K562 (cell line): ENCODE data around the gene HPS5.

Experiments
- CTCF ChIP-seq, 3 experiments: IDR thresholded peaks in 2 of 3; conservative IDR thresholded peaks in 1 of 3; 2 replicates each; pipeline ENCODE4 v1.5.1; 2011 to 2012; ENCODE audit warnings: low read length in 3 of 3, mild to moderate bottlenecking in 3 of 3, control low read depth in 2 of 3, improper control_type of control experiment in 1 of 3, inconsistent platforms in 1 of 3, low read depth in 1 of 3, mixed read lengths in 1 of 3, moderate library complexity in 1 of 3; ENCODE audit not compliant: insufficient read depth in 2 of 3
- EP300 ChIP-seq: IDR thresholded peaks from 2 replicates; pipeline ENCODE4 v1.6.1; 2012; ENCODE audit warnings: low read length, improper control_type of control experiment
- HDAC6 ChIP-seq: IDR thresholded peaks from 2 replicates; pipeline ENCODE4 v1.6.1; 2012; ENCODE audit warnings: low read depth, mild to moderate bottlenecking, control low read depth, inconsistent platforms, low read length, moderate library complexity
- HES1 ChIP-seq: fragments of 450-650 bp; IDR thresholded peaks from 2 replicates; pipeline ENCODE4 v1.6.1; 2016; ENCODE audit warnings: low read depth, mild to moderate bottlenecking, moderate library complexity
- NFRKB ChIP-seq: fragments of 450-650 bp; IDR thresholded peaks from 2 replicates; pipeline ENCODE4 v1.6.1; 2016; ENCODE audit warnings: low read depth

GRCh38 chr11:18312663-18313420 lies 9.1 kb downstream of the HPS5 start:
- TF ChIP-seq EP300 (no peak), HES1 (no peak), CTCF (IDR thresholded peaks at IDR 0.05 in 2 of 3, conservative IDR thresholded peaks at IDR 0.05 in 1 of 3; ENCODE audit: insufficient read depth in 2 of 3, low read depth in 1 of 3, low read length in 3 of 3) (no peak), HDAC6 (no peak), NFRKB (no peak)
